ENCODE results near the gene ENTPD2.

ENTPD2 gene

DNA sequence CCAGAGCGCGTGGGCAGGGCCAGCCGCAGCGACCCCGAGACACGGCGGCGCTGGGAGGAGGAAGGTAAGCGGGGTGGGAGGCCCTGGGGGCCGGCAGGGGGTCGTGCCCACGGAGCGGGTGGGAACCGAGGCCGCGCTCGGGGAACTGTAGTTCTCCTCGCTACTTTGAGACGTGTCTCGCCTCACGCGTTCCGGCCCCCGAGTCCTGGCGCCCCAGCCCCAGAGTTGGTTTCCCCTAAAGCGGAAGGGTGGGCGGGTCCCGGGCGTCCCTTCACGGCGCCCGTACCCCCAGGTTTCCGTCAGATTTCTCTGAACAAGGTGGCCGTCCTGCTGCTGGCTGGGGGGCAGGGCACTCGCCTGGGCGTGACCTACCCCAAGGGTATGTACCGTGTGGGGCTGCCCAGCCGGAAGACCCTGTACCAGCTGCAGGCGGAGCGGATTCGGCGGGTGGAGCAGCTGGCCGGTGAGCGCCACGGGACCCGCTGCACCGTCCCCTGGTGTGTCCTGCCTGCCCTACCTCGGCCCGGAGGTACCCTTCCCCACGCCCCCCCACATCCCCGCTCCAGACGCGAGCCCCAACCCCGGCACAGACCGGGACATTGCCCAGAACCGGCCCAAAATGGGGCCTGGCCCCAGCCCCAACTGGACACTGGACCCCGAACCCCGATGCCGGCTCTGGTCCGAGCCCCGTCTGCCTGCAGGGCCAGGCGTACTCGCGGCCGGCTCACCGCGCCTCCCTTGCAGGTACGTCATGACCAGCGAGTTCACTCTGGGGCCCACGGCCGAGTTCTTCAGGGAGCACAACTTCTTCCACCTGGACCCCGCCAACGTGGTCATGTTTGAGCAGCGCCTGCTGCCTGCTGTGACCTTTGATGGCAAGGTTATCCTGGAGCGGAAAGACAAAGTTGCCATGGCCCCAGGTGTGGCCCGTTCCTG, 24.2 kb upstream of the ENTPD2 start:
- peaks cover 14% of the 10 kb centered on the region; the same call in 1 of the 2 replicates for H3F3A ChIP-seq (ENCODE audit: insufficient read depth)
- H3K9me3 ChIP-seq (ENCODE audit: insufficient read depth, low read length): no peaks in the 10 kb centered on the region
- H3K4me2 ChIP-seq (ENCODE audit: low read depth, low read length, poor library complexity, severe bottlenecking): peak overlapping the region; percentile 72
- H3K9me2 ChIP-seq (replicated peaks; ENCODE audit: insufficient read depth, low read length): no peaks in the 10 kb centered on the region
- peak overlapping the region; percentile 50 for H2AFZ ChIP-seq (ENCODE audit: low read depth, low read length, severe bottlenecking)
- H3K27ac ChIP-seq (ENCODE audit: low read depth, low read length): peak overlapping the region; percentile 44; the same call in 1 of the 2 replicates
- H3K9ac ChIP-seq (ENCODE audit: low read length): peak overlapping the region; percentile 83
- no peaks in the 10 kb centered on the region for H4K20me1 ChIP-seq (ENCODE audit: low read depth, low read length)
- H3K27me3 ChIP-seq (ENCODE audit: low read length): no peaks in the 10 kb centered on the region
- H3K36me3 ChIP-seq (ENCODE audit: low read length): no peaks in the 10 kb centered on the region
- TF ChIP-seq, protein P1, sequence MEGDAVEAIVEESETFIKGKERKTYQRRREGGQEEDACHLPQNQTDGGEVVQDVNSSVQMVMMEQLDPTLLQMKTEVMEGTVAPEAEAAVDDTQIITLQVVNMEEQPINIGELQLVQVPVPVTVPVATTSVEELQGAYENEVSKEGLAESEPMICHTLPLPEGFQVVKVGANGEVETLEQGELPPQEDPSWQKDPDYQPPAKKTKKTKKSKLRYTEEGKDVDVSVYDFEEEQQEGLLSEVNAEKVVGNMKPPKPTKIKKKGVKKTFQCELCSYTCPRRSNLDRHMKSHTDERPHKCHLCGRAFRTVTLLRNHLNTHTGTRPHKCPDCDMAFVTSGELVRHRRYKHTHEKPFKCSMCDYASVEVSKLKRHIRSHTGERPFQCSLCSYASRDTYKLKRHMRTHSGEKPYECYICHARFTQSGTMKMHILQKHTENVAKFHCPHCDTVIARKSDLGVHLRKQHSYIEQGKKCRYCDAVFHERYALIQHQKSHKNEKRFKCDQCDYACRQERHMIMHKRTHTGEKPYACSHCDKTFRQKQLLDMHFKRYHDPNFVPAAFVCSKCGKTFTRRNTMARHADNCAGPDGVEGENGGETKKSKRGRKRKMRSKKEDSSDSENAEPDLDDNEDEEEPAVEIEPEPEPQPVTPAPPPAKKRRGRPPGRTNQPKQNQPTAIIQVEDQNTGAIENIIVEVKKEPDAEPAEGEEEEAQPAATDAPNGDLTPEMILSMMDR (IDR thresholded peaks at IDR 0.05; ENCODE audit: insufficient read depth, low read length, poor library complexity, severe bottlenecking): no peak
- no peak for TF ChIP-seq EZH2phosphoT487 (conservative IDR thresholded peaks at IDR 0.05; ENCODE audit: low read length)
- peak overlapping the region; percentile 89 for H3K4me3 ChIP-seq (ENCODE audit: insufficient read depth, low read length, poor library complexity, severe bottlenecking)
- peaks cover 11% of the 10 kb centered on the region; the same call in 1 of the 2 replicates for H3K79me2 ChIP-seq (ENCODE audit: insufficient read depth, low read length)

DNA sequence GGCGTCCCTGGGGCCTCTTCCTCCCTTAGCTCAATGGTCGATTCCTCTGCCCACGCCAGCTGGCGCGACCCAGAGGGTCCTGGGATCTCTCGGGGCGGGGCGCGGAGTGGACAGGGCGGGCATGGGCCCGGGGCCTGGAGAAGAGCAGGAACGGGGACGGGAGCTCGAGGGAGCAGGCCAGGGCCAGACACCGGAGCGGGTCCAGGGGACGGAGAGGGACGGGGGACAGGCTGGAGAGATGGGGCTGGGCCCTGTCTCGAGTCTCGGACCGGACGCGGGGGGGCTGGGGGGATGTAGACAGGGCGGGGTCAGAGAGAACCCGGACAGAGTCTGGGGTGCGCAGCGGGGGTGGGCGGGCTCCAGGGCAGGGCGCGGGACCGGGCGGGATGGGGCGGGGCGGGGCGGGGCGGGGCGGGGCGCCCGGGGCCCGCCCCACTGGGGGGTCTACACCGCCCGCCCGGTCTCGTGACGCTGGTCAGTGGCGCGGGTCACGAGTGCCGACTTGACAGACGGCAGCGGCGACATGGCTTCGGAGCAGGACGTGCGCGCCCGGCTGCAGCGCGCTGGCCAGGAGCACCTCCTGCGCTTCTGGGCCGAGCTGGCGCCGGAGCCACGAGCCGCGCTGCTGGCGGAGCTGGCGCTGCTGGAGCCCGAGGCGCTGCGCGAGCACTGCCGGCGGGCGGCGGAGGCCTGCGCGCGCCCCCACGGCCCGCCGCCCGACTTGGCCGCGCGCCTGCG, 23.3 kb upstream of the ENTPD2 start, which contains the start of gene UAP1L1:
Gene UAP1L1, plus strand, starts transcription at position 508 of the 738 bp plus-strand sequence. Its CDS starts 16 bp downstream, at position 524.
- Histone ChIP-seq H3K9me3 (ENCODE audit: insufficient read depth, low read length) (no peaks in the 10 kb centered on the region), H3K9me2 (replicated peaks; ENCODE audit: insufficient read depth, low read length) (no peaks in the 10 kb centered on the region), H2AFZ (ENCODE audit: low read depth, low read length, severe bottlenecking) (peak within 1 kb of the TSS; percentile 94), H3K79me2 (ENCODE audit: insufficient read depth, low read length) (peaks cover 11% of the 10 kb centered on the region; the same call in 1 of the 2 replicates), H3K9ac (ENCODE audit: low read length) (peak within 1 kb of the TSS; percentile 83), H3K27ac (ENCODE audit: low read depth, low read length) (peak within 1 kb of the TSS; percentile 44; the same call in 1 of the 2 replicates), H3K36me3 (ENCODE audit: low read length) (no peaks in the 10 kb centered on the region), H3F3A (ENCODE audit: insufficient read depth) (peaks cover 14% of the 10 kb centered on the region; the same call in 1 of the 2 replicates), H3K4me2 (ENCODE audit: low read depth, low read length, poor library complexity, severe bottlenecking) (peak within 1 kb of the TSS; percentile 72), H4K20me1 (ENCODE audit: low read depth, low read length) (no peaks in the 10 kb centered on the region), H3K4me3 (ENCODE audit: insufficient read depth, low read length, poor library complexity, severe bottlenecking) (peak within 1 kb of the TSS; percentile 89), H3K27me3 (ENCODE audit: low read length) (no peaks in the 10 kb centered on the region)
- TF ChIP-seq, protein P1 (IDR thresholded peaks at IDR 0.05; ENCODE audit: insufficient read depth, low read length, poor library complexity, severe bottlenecking): no peak
- TF ChIP-seq EZH2phosphoT487 (conservative IDR thresholded peaks at IDR 0.05; ENCODE audit: low read length): no peak

DNA sequence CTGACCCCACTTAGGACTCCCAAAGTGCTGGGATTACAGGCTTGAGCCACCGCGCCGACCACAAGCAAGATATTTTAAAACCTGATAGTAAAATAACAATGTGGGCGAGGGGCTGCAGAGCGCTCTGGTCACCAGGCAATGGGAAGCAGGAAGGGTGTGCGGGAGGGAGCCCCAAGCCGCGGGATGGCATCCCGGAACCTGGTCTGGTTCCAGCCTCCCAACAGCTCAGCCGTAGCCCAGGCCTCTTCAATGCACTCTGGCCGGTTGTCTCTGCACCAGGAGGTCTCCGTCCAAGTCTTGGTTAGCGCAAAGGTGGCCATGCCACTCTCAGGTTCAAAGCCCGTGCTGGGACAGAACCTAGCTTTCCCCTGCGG, 22.8 kb upstream of the ENTPD2 start:
- Histone ChIP-seq H3K79me2 (ENCODE audit: insufficient read depth, low read length) (peaks cover 11% of the 10 kb centered on the region; the same call in 1 of the 2 replicates), H3F3A (ENCODE audit: insufficient read depth) (peaks cover 14% of the 10 kb centered on the region; the same call in 1 of the 2 replicates), H3K4me3 (ENCODE audit: insufficient read depth, low read length, poor library complexity, severe bottlenecking) (peak overlapping the region; percentile 89), H3K9ac (ENCODE audit: low read length) (peak overlapping the region; percentile 83), H4K20me1 (ENCODE audit: low read depth, low read length) (no peaks in the 10 kb centered on the region), H3K36me3 (ENCODE audit: low read length) (no peaks in the 10 kb centered on the region), H3K27ac (ENCODE audit: low read depth, low read length) (no peak overlapping the region), H3K4me2 (ENCODE audit: low read depth, low read length, poor library complexity, severe bottlenecking) (peak overlapping the region; percentile 60), H2AFZ (ENCODE audit: low read depth, low read length, severe bottlenecking) (peak overlapping the region; percentile 94), H3K9me3 (ENCODE audit: insufficient read depth, low read length) (no peaks in the 10 kb centered on the region), H3K27me3 (ENCODE audit: low read length) (no peaks in the 10 kb centered on the region), H3K9me2 (replicated peaks; ENCODE audit: insufficient read depth, low read length) (no peaks in the 10 kb centered on the region)
- no peak for TF ChIP-seq EZH2phosphoT487 (conservative IDR thresholded peaks at IDR 0.05; ENCODE audit: low read length)
- TF ChIP-seq, protein P1 (IDR thresholded peaks at IDR 0.05; ENCODE audit: insufficient read depth, low read length, poor library complexity, severe bottlenecking): no peak
